Psoas muscle (tissue), 8 donors: ENCODE results near the gene STEAP1B. TPM values are rescaled to one million over a fixed set of nuclear protein-coding genes. Genes with fewer than 3 reads are reported as not detected.

Experiments
- ATAC-seq, 4 donors: fragments of 200-7000 bp; cut with Tn5 transposase; one replicate each; pipeline ENCODE4 v1.9.1; 2020; ENCODE audit warnings: moderate library complexity in 3 of 4, mild to moderate bottlenecking in 2 of 4
- DNase-seq, 2 donors: peaks; one replicate each; pipeline ENCODE4 v3.0.0-alpha.2; 2020
- H3K27ac ChIP-seq: fragments of 200-600 bp; one replicate; pipeline ENCODE4 v1.8.0; 2022
- H3K27me3 ChIP-seq, 3 donors: fragments of 200-600 bp in 1 of 3; one replicate each; pipeline versions ENCODE4 v1.6.1 to v1.8.0; 2013 to 2022; ENCODE audit warnings: low read length in 2 of 3, mild to moderate bottlenecking in 2 of 3, moderate library complexity in 1 of 3; ENCODE audit not compliant: insufficient read depth in 3 of 3
- H3K36me3 ChIP-seq, 2 donors: fragments of 200-600 bp in 1 of 2; one replicate each; pipeline versions ENCODE4 v1.6.1 to v1.8.0; 2013 to 2022; ENCODE audit warnings: low read depth in 1 of 2, mild to moderate bottlenecking in 1 of 2, moderate library complexity in 1 of 2; ENCODE audit not compliant: insufficient read depth in 1 of 2
- H3K4me1 ChIP-seq: fragments of 200-600 bp; one replicate; pipeline ENCODE4 v1.8.0; 2022
- H3K4me3 ChIP-seq: fragments of 200-600 bp; one replicate; pipeline ENCODE4 v1.8.0; 2022; ENCODE audit warnings: mild to moderate bottlenecking
- H3K9me3 ChIP-seq: fragments of 200-600 bp; one replicate; pipeline ENCODE4 v1.8.0; 2022
- CTCF ChIP-seq: fragments of 200-600 bp; IDR thresholded peaks from one replicate; pipeline ENCODE4 v1.8.0; 2022; ENCODE audit warnings: antibody characterized with exemption
- WGBS, 3 donors: extraction: QIAGEN DNeasy Blood & Tissue Kit; methylation state at CpG; one replicate each; pipeline versions ENCODE4 v1.1.6 to v1.1.7; 2013; 5-methylcytosine and 5-hydroxymethylcytosine counted together
- intact Hi-C, 2 donors: fragments of 100-400 bp; cut with DNase I; formaldehyde crosslinking; loops; one replicate each; pipeline versions ENCODE4 v1.11.0 to v1.14.2; 2022
- polyA plus RNA-seq, 3 donors: library from polyadenylated mRNA; stranded (reverse); fragments of 200-250 nt; gene quantifications; one replicate each; pipeline ENCODE4 v1.2.3, GENCODE V29; 2013
- total RNA-seq, 4 donors: library from RNA; stranded (reverse); fragmentation: NEBNext Ultra II Directional in 2 of 4; extraction: Animal tissue kit (Norgen Biotek cat#: 25700) in 2 of 4; gene quantifications; one replicate each; pipeline versions ENCODE4 v1.2.1 to v1.2.4, GENCODE V29; 2021 to 2023
- donor health status: healthy with polysubstance abuse.
- donor health status: DM: no; HTN: no; CAD: no; lungs with moderate emphysema.
- donor health status: Bipolar disorder and iron deficiency.
- donor health status: healthy.
- donor health status: DM: yes; HTN: yes; CAD: no.
- donor health status: DM: no; HTN: no; CAD: no.
- donor health status: DM: no; HTN: no; CAD: no.
- donor health status: DM: yes; HTN: yes; CAD: no.

STEAP1B gene
- total and polyA plus RNA-seq, 7 donors = 0.24 to 1.6 (median 0.91) TPM

GRCh38 chr7:22419488-22419887 is 80.5 kb downstream of the STEAP1B start:
- intact Hi-C loops = no loop called here
- ATAC-seq = peak in 1 of 4 donors; percentile 61
- H3K4me3 ChIP-seq = no peak overlapping the region

GRCh38 chr7:22418251-22419046 is 81.5 kb downstream of the STEAP1B start:
- 74 to 81% (median 76%) methylated on average over 6 of the region's 6 CpGs for WGBS, 3 donors

More at GRCh38 chr7:22419488-22419887, 80.5 kb downstream of the STEAP1B start:
- Histone ChIP-seq H3K27ac (no peak overlapping the region), H3K27me3 (no peaks in the 10 kb centered on the region), H3K9me3 (no peaks in the 10 kb centered on the region), H3K36me3 (no peaks in the 10 kb centered on the region), H3K4me1 (peaks cover 11% of the 10 kb centered on the region)
- no peak for TF ChIP-seq CTCF
- 69 to 90% (median 80%) methylated on average over 7 of the region's 7 CpGs for WGBS, 3 donors
- DNase-seq = no peak

DNA sequence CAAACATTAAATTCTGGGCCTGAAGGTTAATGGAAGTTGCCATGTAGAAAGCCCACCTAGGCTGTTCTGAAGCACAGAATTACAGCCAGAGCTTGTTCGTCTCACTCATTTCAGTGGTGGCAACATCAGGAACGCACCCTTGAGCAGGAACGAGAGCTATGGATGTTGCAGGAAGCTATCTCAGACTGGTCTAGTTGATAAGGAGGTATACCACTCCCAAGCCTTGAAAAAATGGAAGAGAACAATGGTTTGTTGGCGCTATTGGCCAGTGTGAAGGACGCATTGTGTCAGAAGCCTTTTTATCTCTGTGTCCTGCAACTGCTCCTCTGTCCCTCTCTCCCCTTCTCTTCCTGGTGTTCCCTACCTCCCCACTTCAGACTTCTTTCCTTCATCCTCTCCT is 82.1 kb downstream of the STEAP1B start:
- no peak for DNase-seq
- no peaks in the 10 kb centered on the region for H3K9me3 ChIP-seq
- 85 to 91% (median 89%) methylated on average over 5 of the region's 5 CpGs for WGBS, 3 donors
- no peak for TF ChIP-seq CTCF
- no peak overlapping the region for H3K4me3 ChIP-seq
- intact Hi-C loops = no loop called here
- H3K36me3 ChIP-seq = no peaks in the 10 kb centered on the region
- H3K4me1 ChIP-seq = peaks cover 11% of the 10 kb centered on the region
- no peaks in the 10 kb centered on the region for H3K27me3 ChIP-seq
- H3K27ac ChIP-seq = no peak overlapping the region
- ATAC-seq = no peak

More at GRCh38 chr7:22418251-22419046, 81.5 kb downstream of the STEAP1B start:
- ATAC-seq = peak in 1 of 4 donors; percentile 38
- peaks cover 11% of the 10 kb centered on the region for H3K4me1 ChIP-seq
- no peak overlapping the region for H3K27ac ChIP-seq
- no peak overlapping the region for H3K4me3 ChIP-seq
- no peak for DNase-seq
- H3K27me3 ChIP-seq = no peaks in the 10 kb centered on the region
- no peaks in the 10 kb centered on the region for H3K9me3 ChIP-seq
- intact Hi-C loops = no loop called here
- TF ChIP-seq CTCF = no peak
- H3K36me3 ChIP-seq = no peaks in the 10 kb centered on the region

DNA sequence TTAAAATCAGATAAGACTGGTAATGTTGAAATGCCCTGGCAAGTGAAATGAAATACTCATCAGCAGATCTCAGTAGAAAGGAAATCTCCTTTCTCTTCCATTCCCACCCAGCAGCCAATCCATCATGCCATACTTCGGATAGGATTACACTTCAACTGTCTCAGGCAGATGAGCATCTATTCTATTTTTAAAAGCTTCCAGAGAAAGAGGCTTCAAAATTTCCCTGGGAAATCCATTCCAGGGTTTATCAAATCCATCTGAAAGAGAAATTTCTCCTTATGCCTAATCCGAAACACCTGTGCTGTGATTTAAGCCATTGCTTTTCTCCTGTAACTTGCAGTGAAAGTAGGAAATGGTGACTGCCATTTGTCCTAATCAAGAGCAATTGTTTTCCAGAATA is 82.6 kb downstream of the STEAP1B start:
- intact Hi-C loops = no loop called here
- no peak overlapping the region for H3K4me3 ChIP-seq

More for the DNA sequence above, 82.6 kb downstream of the STEAP1B start:
- DNase-seq = no peak
- no peak for TF ChIP-seq CTCF
- no peaks in the 10 kb centered on the region for H3K36me3 ChIP-seq
- 38 to 43% (median 42%) methylated on average over 2 of the region's 2 CpGs for WGBS, 3 donors
- H3K9me3 ChIP-seq = no peaks in the 10 kb centered on the region
- no peak overlapping the region for H3K27ac ChIP-seq
- peaks cover 11% of the 10 kb centered on the region for H3K4me1 ChIP-seq
- ATAC-seq = peak; percentile 68 to 91 (median 82)
- no peaks in the 10 kb centered on the region for H3K27me3 ChIP-seq
